Pancreas (tissue), 10 donors: Measurements from ENCODE around the gene OSGEPL1. TPM values are rescaled to one million over a fixed set of nuclear protein-coding genes. Genes with fewer than 3 reads are reported as not detected.
A peak's percentile ranks its signal among the peaks of the same experiment; 100 is the strongest.

Source experiments
- ATAC-seq, 4 donors: fragments of 200-7000 bp; cut with Tn5 transposase; one replicate each; pipeline versions ENCODE4 v1.8.0 to v1.9.1; 2020; ENCODE audit warnings: mild to moderate bottlenecking in 4 of 4, moderate library complexity in 4 of 4
- DNase-seq, 6 donors: peaks; one replicate each; pipeline ENCODE4 v3.0.0-alpha.2; 2020
- FAIRE-seq: peaks from 2 replicates; lab custom pipeline; 2012; peaks lifted over from hg19 to GRCh38; lab: Jason Lieb, UNC
- H3K27ac ChIP-seq, 4 donors: fragments of 200-600 bp; sonication (generic); 1 replicate in 3 of 4; 2 replicates in 1 of 4; pipeline versions ENCODE4 v1.5.0 to v1.8.0; 2020
- H3K27me3 ChIP-seq, 4 donors: fragments of 200-600 bp; one replicate each; pipeline ENCODE4 v1.8.0; 2021
- H3K36me3 ChIP-seq, 3 donors: fragments of 200-600 bp; sonication (generic) in 1 of 3; one replicate each; pipeline versions ENCODE4 v1.5.0 to v1.8.0; 2020 to 2021
- H3K4me1 ChIP-seq, 3 donors: fragments of 200-600 bp; one replicate each; pipeline ENCODE4 v1.8.0; 2021
- H3K4me3 ChIP-seq, 4 donors: fragments of 200-600 bp; sonication (generic) in 2 of 4; one replicate each; pipeline versions ENCODE4 v1.5.0 to v1.8.0; 2020 to 2021
- H3K9me3 ChIP-seq, 4 donors: fragments of 200-600 bp; one replicate each; pipeline ENCODE4 v1.8.0; 2021
- CTCF ChIP-seq, 4 donors: fragments of 200-600 bp; sonication (generic) in 3 of 4; IDR thresholded peaks; one replicate each; pipeline versions ENCODE4 v1.5.0 to v1.8.0; 2021; ENCODE audit warnings: antibody characterized with exemption in 4 of 4
- WGBS, 2 donors: extraction: QIAGEN DNeasy Blood & Tissue Kit; methylation state at CpG; one replicate each; pipeline ENCODE4 v1.1.7; 2013; 5-methylcytosine and 5-hydroxymethylcytosine counted together
- intact Hi-C, 3 donors: fragments of 100-400 bp; cut with DNase I; formaldehyde crosslinking; loops; one replicate each; pipeline versions ENCODE4 v1.11.1 to v1.14.2; 2022
- polyA plus RNA-seq, 2 donors: library from polyadenylated mRNA; stranded (reverse); fragments of 200-250 nt; gene quantifications; one replicate each; pipeline ENCODE4 v1.2.3, GENCODE V29; 2013
- total RNA-seq, 6 donors: library from RNA; stranded (reverse); fragmentation: NEBNext Ultra II Directional in 4 of 6; extraction: Animal tissue kit (Norgen Biotek cat#: 25700) in 4 of 6; gene quantifications; one replicate each; pipeline versions ENCODE4 v1.2.1 to v1.2.4, GENCODE V29; 2021 to 2023
- donor health status: healthy with polysubstance abuse.
- donor health status: DM: no; HTN: no; CAD: no; lungs with moderate emphysema.
- donor health status: DM: no; HTN: no; CAD: no.
- donor health status: control.
- donor health status: control.
- donor health status: Bipolar disorder and iron deficiency.
- donor health status: DM: yes; HTN: yes; CAD: no.
- donor health status: DM: no; HTN: no; CAD: no.
- donor health status: DM: no; HTN: no; CAD: no.
- donor health status: DM: yes; HTN: yes; CAD: no.

OSGEPL1 gene
- total and polyA plus RNA-seq, 8 donors = 1.2 to 3.2 (median 2.0) TPM

DNA sequence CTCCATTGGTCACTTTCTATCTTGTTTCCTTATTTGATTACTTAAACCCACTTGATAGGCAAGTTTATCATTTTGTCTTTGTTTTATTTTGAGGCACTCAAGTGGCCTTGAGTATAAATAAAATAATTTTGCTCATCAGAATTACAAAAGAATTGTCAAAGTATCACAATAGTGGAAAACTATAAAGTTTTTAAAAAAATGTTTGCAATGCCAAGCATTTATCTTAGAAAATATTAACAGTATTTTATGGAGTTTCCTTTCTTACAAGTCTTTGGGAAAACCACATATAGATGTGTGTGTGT lies 36.4 kb upstream of the OSGEPL1 start:
- no peak overlapping the region for H3K4me3 ChIP-seq
- H3K27me3 ChIP-seq = no peaks in the 10 kb centered on the region
- no peaks in the 10 kb centered on the region for H3K9me3 ChIP-seq
- FAIRE-seq (no peak), ATAC-seq (no peak), DNase-seq (no peak)
- H3K4me1 ChIP-seq = peaks cover 0 to 3% (median 0%) of the 10 kb centered on the region in 3 donors
- no peak overlapping the region for H3K27ac ChIP-seq
- intact Hi-C loops = no loop called here
- no peaks in the 10 kb centered on the region for H3K36me3 ChIP-seq
- no peak for TF ChIP-seq CTCF (IDR thresholded peaks at IDR 0.05)

- H3K36me3 ChIP-seq = no peaks in the 10 kb centered on the region
- intact Hi-C loops = no loop called here
- FAIRE-seq = peak; percentile 5
- WGBS, 2 donors = 69 to 73% methylated on average over 4 of the region's 4 CpGs
- DNase-seq = no peak
- peak; percentile 53 to 85 (median 78) for ATAC-seq
- no peak overlapping the region for H3K27ac ChIP-seq
- no peaks in the 10 kb centered on the region for H3K9me3 ChIP-seq
- no peaks in the 10 kb centered on the region for H3K27me3 ChIP-seq
- peaks cover 0 to 3% (median 0%) of the 10 kb centered on the region in 3 donors for H3K4me1 ChIP-seq
- no peak overlapping the region for H3K4me3 ChIP-seq
- peak in 1 of 4 donors; percentile 9 for TF ChIP-seq CTCF (IDR thresholded peaks at IDR 0.05)
Measured at GRCh38 chr2:189798312-189799029, 35.9 kb upstream of the OSGEPL1 start.

DNA sequence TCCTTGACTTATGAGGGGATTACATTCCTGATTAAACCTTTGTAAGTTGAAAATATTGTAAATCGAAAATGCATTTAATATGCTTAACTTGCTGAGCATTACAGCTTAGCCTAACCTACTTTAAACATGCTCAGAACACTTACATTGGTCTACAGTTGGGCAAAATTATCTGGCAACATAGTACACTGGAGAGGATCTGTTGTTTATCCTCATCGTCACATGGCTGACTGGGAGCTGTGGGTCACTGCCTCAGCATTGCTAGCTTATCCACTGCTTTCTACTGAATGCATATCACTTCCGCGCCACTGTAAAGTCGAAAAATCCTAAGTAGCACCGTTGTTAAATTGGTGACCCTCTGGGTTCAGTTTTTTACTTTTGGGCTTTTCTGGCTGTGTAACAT lies 35.3 kb upstream of the OSGEPL1 start:
- intact Hi-C loops = no loop called here
- WGBS, 2 donors = 85 to 93% methylated on average over 6 of the region's 6 CpGs
- DNase-seq (no peak), FAIRE-seq (no peak), ATAC-seq (peak in 1 of 4 donors; percentile 25)
- Histone ChIP-seq H3K36me3 (no peaks in the 10 kb centered on the region), H3K4me1 (peaks cover 0 to 3% (median 0%) of the 10 kb centered on the region in 3 donors), H3K27ac (no peak overlapping the region), H3K9me3 (no peaks in the 10 kb centered on the region), H3K4me3 (no peak overlapping the region), H3K27me3 (no peaks in the 10 kb centered on the region)
- TF ChIP-seq CTCF (IDR thresholded peaks at IDR 0.05) = no peak

DNA sequence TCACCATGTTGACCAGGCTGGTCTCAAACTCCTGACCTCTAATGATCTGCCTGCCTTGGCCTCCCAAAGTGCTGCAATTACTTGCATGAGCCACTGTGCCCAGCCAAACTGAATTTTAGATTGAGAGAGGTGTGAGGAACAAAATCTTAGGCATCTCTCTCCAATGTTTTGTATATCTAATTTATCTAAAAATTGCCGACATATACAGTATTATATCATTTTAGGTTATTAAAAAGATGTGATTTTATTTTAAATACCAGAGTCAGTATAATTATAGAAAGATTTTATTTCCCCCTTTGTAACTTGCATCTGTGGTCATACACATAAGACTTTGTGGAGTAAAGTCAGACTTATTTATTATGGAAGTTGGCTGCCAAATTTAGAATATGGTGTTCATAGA lies 31.7 kb upstream of the OSGEPL1 start:
- Histone ChIP-seq H3K9me3 (no peaks in the 10 kb centered on the region), H3K36me3 (no peaks in the 10 kb centered on the region), H3K27ac (no peak overlapping the region), H3K4me1 (peaks cover 0 to 3% (median 0%) of the 10 kb centered on the region in 3 donors), H3K4me3 (no peak overlapping the region), H3K27me3 (no peaks in the 10 kb centered on the region)
- 91 to 98% methylated on average over 1 of the region's 1 CpG for WGBS, 2 donors
- no peak for TF ChIP-seq CTCF (IDR thresholded peaks at IDR 0.05)
- ATAC-seq (no peak), FAIRE-seq (no peak), DNase-seq (no peak)
- intact Hi-C loops = no loop called here

DNA sequence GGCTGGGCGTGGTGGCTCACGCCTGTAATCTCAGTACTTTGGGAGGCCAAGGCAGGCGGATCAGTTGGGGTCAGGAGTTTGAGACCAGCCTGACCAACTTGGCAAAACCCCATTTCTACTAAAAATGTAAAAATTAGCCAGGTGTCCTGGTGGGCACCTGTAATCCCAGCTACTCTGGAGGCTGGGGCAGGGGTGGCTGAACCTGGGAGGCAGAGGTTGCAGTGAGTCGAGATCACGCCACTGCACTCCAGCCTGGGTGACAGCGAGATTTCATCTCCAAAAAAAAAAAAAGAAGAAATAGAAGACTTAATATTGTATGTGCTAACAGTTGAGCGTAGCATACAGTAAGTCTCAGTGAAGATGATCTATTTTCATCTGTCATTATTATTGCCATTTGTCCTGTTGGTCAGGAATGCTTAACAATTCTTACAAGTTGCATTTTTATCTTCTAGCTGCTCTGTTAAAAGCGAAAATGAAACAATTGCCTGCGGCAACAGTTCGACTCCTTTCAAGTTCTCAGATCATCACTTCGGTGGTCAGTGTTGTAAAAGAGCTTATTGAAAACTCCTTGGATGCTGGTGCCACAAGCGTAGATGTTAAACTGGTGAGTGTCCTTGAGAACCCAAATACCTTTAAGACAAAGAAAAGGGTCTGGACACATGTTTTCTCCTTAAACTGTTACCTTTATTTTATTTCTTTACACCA lies 28.9 kb upstream of the OSGEPL1 start:
- Histone ChIP-seq H3K4me3 (no peak overlapping the region), H3K9me3 (no peaks in the 10 kb centered on the region), H3K27ac (no peak overlapping the region), H3K27me3 (no peaks in the 10 kb centered on the region), H3K4me1 (no peaks in the 10 kb centered on the region), H3K36me3 (no peaks in the 10 kb centered on the region)
- ATAC-seq (no peak), FAIRE-seq (no peak), DNase-seq (no peak)
- TF ChIP-seq CTCF (IDR thresholded peaks at IDR 0.05) = no peak
- intact Hi-C loops = no loop called here
- WGBS, 2 donors = 95 to 96% methylated on average over 12 of the region's 12 CpGs
